GM21786 (cell line): Measurements from ENCODE around the gene ANKRD62.
A peak's percentile ranks its signal among the peaks of the same experiment; 100 is the strongest.
"Not testable (repeated sequence)": the region's sequence is repeated elsewhere in the genome, so short reads cannot be mapped to it uniquely, and the experiment has no call there.

Experiments
- ATAC-seq: cut with Tn5 transposase; IDR thresholded peaks from one replicate; pipeline ENCODE4 v1.9.1; 2021; ENCODE audit not compliant: unreplicated experiment

The ANKRD62 gene

DNA sequence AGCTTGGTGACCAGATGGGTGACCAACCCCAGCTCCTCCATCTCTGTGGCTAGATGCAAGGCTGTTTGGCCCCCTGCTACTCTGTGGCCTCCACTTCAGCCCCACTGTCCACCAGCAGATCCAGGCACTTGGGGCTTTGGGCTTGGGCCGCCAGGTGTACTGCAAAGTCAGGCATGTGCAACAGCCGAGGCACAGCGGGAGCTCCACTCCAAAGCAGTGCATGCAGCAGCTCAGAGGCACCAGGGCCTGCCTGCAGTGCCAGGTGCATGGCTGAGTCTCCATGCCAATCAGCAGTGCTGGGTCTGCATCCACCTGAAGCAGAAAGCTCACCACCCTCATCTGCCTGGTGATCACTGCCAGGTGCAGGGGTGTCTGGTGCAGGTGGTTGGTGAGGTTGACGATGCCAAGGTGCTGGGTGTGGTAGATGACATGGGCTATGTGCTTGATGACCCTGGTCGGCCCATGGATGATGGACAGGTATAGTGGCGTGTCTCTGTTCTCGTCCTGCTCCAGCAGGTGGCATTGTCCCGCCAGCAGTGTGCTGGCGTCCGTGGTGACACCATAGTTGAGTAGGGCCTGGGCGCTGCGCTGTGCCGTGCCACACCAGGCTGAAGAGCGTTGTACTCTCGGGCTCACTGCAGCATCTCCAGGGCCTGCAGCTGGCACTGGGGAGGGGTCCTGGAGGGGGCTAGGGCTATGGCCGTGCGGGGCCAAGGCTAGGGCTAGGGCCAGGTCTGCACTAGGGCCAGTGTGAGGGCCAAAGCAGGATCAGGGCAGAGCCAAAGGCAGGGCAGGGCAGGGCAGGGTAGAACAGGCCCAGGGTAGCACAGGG, 1.0 kb upstream of the ANKRD62 start:
- ATAC-seq, result no peak

DNA sequence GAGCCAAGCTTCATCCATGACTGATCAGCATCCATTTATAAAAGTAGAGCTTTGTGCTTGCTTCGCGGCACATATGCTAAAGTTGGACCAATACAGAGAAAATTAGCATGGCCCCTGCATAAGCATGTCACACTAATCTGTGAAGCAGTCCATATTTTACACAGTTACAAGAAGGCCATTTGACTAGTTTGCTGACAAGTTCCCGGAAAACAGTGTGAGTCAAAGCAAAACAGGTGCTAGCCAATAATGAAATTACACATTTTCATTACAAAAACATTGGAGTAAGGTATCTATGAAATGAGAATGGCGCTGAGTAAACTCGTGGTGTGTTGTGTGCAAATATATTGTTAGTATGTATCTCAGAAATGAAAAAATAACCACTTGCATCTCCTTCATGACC, 4.7 kb downstream of the ANKRD62 start:
- ATAC-seq, result peak; percentile 66

DNA sequence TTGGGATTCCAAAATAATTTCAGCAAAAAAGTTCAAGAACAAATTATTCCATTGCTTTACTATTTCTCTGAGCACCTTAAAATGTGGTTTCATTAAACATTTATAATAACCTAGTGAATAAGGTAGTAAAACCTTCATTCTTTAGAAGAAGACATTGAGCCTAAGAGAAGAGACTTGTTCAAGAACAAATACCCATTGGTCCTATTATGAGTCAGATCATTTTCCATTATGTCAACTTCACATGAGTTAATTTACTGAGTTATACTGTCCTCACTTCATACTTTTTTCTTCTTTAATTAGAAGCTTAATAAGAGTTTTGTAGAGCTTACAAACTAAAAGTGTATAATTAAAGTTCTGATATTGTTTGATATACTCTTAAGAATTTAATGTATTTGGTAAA, 5.5 kb downstream of the ANKRD62 start:
- no peak for ATAC-seq

DNA sequence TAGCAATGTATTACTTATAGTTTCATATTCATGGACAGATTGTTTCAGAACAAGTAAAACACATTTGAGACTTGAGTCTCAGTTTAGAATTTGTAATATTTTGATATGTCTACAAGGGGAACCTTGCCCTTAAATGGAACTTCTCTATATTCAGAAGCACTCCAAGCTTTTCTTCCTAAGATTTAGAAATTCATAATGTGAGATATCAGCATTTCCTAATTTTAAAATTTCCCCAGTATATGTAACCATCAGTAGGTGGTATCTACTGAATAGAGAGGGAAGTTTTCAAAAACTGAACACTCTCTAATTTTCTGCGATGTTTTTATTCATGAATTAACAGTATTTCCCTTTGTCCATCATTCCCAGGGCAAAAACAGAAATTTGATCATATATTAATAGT, 7.6 kb downstream of the ANKRD62 start:
- ATAC-seq, result no peak

DNA sequence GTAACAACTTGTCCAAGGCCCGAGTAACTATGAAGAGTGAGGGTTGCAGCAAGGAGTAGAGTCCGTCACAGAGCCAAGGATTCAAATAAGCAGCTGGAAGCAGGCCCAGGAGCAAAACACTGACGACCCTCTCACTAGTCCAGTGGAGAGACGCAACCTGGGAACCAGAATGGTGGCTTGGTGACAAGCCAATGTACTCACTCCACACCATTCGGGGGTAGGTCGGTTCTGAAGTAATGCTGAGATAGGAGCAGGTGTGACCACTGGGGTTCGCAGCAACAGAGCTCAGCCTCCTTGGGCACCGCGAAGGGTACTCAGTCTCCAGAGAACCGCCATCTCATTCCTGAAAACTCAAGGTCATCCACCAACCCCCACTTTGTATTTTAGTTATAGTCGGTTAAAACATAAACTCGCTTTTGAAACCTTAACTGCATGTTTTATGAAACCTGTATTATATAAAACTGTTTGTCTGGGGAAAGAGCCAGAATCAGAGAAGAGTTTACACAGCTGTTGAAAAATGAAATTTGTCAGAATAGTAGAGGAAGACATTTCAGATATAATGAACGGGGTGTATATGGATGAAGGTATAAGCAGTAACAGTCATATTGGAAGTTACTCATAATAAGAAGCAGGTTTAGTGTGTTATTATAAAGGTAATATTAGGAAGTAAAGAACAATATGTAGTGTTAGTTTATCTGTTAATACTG, 8.6 kb downstream of the ANKRD62 start:
- ATAC-seq, result no peak

DNA sequence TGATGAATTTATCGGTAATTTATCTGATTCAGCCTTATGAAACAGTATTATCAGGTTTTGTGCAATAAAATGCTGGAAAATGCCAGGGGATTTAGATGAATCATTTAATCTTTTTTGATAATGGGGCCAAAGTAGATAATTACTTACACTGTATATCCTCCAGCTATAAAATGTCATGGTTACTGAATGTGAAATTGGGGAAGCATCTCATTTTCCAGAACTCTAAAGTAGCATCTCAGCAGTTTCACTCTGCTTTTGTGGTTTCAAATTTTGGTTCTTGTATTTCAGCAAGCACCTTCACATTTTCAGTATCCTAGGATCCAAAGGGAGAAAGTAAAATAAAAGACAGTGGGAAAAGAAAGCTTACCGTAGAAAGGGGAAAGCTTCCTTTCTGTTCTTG, 12.8 kb downstream of the ANKRD62 start:
- ATAC-seq, result no peak

DNA sequence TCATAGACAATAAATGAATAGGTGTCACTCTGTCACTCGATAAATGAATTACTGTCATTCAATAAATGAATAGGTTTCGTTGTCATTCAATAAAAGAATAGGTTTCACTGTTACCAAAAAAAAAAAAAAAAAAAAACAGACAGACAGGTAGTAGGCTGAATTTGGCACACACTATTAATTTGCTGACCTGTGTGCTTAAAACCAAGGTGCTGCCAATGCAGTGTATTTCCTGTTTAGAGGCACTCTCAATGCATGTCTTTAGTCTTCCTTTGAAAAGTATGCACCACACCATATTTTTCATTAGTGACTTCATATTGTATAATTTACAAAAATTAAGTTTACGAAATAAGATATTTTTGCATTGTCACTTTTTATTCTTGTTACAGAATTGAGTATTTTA, 16.2 kb downstream of the ANKRD62 start:
- no peak for ATAC-seq

DNA sequence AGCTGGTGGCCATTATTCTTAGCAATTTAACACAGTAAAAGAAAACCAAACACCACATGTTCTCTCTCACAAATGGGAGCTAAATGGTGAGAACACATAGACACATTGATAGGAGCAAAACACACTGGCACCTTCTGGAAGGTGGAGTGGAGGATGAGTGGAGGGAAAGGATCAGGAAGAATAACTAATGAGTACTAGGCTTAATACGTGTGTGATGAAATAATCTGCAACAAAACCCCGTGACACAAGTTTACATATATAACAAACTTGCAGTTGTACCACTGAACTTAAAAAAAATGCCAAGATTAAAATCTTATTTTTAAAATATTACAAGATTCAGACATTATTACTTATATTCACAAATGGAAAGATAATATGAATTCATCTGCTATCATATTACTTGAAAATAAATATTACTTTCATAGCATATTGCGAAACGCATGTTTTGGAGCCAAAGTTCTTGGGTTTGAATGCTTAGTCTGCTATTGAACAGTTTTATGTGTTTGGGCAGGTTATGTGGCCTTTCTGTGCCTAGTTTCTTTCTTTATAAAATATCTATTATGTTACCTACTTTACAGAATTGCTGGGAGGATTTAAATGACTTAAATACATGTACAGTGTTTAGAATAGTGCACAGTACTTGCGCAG, 20.5 kb downstream of the ANKRD62 start:
- ATAC-seq, result no peak

DNA sequence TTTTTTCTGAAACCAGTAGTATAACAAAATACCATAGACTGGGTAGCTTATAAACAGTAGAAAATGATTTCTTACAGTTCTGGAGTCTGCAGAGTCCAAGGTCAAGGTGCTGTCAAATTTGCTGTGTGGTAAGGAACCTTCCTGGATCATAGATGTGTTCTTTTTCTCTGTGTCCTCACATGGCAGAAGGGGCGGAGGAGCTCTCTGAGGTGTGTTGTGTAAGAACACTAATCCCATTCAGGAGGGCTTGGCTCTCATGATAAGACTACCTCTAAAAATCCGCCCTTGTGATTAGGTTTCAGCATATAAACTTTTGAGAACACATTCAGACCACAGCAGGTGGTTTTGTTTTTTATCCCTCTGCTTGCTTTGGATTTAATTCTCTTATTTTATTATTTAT, 25.7 kb downstream of the ANKRD62 start:
- ATAC-seq, result no peak

DNA sequence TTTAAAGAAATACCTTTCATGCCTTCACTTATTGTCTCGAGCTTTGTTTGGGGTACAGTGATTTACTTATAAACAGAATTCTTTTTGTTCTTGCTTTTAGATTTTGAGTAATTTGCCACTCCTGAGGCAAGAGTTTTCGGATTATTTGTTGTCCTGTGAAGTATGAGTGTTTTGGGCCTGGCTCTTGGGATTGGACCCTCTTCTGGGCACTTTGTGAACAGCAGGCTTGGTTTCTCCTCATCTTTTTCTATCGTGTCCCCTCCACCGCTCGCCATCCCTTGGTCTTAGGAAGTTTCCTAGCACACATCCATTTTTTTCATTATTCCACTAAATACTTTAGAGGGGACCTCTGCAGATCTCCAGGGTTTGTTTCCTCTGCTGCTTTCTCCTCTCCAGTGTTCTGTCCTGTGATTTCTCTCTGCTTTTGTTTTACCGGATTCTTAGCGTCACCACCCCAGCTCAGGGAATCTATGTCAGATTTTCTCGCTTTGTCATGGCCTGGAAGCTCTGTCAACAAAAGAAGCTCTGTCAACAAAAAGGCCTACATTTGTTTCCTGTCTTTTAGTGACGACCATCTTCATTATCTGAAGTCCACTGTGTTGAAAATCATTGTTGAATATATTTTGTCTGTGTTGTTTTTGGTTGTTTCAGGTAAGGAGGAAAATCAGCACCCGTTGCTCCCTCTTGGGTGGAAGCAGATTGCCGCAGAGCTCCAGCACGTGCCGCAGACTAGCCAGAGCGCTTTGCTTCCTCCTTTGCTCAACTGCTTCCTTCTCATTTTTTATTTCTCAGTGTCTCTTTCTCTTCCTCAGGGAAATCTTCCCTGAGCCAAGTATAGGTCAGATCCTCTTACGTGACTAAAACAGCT, 27.8 kb downstream of the ANKRD62 start:
- no peak for ATAC-seq

DNA sequence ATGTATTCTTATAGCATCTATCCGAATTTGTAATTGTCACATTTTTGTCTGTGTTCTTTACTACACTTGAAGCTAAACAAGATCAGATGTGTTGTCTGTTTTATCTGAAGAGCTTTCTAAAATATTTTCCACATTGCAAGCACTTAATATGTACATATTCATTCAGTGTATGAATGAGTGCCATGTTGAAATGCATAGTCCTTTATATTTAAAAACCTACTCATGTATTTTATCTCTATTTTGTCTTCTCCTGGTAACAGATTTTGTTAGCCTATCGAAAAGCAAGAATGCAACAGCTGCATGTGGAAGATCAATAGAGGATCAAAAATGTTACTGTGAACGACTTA, 28.4 kb downstream of the ANKRD62 start:
- not testable (repeated sequence) for ATAC-seq

DNA sequence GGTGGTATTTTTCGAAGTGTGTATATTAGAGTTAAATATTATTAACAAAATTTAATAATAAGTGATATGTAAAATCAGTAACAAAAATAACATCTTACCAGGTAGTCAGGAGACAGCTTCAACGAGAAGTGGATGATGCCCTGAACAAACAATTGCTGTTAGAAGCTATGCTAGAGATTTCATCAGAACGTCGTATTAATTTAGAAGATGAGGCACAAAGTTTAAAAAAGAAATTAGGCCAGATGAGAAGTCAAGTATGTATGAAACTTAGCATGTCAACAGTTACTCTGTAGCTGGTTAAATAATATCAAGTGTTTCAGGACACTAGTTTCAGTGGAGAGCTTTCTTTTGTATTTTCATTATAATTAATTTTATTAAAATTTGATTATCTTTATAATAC, 34.0 kb downstream of the ANKRD62 start:
- not testable (repeated sequence) for ATAC-seq

DNA sequence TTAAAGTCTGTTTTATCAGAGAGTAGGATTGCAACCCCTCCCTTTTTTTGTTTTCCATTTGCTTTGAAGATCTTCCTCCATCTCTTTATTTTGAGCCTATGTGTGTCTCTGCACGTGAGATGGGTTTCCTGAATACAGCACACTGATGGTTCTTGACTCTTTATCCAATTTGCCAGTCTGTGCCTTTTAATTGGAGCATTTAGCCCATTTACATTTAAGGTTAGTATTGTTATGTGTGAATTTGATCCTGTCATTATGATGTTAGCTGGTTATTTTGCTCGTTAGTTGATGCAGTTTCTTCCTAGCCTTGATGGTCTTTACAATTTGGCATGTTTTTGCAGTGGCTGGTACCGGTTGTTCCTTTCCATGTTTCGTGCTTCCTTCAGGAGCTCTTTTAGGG, 45.2 kb downstream of the ANKRD62 start:
- ATAC-seq, result not testable (repeated sequence)

DNA sequence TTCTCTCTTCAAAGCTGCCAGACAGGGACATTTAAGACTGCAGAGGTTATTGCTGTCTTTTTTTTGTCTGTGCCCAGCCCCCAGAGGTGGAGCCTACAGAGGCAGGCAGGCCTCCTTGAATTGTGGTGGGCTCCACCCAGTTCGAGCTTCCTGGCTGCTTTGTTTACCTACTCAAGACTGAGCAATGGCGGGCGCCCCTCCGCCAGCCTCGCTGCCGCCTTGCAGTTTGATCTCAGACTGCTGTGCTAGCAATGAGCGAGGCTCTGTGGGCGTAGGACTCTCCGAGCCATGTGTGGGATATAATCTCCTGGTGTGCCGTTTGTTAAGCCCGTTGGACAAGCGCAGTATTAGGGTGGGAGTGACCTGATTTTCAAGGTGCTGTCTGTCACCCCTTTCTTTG, 47.2 kb downstream of the ANKRD62 start:
- not testable (repeated sequence) for ATAC-seq

DNA sequence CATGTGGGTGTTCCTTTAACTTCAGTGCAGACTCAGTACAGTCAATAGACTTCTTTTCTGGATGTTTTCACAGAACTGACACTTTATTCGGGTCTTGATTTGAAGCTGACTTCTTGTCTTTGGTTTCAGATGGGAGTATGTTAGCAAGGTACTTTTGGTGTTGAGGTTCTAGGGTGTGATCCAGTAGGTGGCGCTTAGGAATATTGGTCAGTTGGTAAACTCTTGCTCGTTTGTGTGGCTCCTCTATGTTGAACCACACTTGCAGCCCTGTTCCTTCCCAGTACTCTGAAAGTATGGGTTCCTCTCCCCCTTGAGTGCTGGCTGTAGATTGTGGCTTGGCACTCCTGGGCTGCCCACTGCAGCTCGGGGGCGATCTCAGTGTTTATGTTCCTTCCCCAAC, 48.1 kb downstream of the ANKRD62 start:
- ATAC-seq, result not testable (repeated sequence)

DNA sequence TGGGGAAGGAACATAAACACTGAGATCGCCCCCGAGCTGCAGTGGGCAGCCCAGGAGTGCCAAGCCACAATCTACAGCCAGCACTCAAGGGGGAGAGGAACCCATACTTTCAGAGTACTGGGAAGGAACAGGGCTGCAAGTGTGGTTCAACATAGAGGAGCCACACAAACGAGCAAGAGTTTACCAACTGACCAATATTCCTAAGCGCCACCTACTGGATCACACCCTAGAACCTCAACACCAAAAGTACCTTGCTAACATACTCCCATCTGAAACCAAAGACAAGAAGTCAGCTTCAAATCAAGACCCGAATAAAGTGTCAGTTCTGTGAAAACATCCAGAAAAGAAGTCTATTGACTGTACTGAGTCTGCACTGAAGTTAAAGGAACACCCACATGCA, 55.8 kb downstream of the ANKRD62 start:
- not testable (repeated sequence) for ATAC-seq

DNA sequence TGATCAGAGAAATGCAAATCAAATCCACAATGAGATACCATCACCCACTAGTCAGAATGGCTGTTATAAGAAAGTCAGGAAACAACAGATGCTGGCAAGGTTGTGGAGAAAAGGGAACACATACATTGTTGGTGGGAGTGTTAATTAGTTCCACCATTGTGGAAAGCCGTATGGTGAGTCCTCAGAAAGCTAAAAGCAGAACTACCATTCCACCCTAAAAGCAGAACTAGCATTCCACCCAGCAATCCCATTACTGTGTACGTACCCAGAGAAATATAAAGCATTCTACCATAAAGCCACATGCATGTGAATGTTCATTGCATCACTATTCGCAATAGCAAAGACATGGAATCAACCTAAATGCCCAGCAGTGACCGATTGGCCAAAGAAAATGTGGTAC, 60.7 kb downstream of the ANKRD62 start:
- no peak for ATAC-seq

DNA sequence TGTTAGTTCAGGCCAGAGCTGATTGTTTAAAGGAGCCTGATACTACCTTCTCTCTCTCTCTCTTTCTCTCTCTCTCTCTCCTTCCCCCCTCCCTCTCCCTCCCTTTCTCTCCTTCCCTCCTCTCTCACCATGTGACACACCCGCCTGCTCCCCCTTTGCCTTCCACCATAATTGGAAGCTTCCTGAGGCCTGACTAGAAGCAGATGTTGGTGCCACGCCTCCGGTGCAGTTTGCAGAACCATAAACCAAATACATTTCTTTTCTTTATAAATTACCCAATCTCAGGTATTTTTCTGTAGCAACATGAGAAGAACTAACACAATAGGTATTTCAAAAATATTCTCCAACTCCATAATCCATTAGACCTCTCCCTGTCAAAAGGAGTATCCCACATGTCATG, 62.4 kb downstream of the ANKRD62 start:
- ATAC-seq, result no peak

DNA sequence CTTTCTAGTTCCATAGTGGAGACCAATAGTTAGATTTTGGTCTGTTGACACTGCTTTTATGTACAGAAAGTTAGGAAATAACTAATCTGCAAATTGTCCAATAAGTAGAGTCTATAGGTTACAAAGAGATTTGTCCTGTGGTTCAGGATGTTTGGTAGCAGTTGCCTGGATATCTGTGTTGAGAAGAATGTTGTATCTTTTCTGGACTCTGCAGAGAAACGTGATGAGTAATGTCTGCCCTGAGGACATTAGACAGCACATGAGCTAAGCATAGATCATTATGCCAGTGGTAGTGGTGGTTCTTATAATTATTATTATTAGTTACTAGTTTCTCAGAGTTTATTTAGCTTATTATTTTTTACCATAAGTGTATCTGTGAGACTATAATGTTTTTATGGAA, 65.8 kb downstream of the ANKRD62 start:
- no peak for ATAC-seq

DNA sequence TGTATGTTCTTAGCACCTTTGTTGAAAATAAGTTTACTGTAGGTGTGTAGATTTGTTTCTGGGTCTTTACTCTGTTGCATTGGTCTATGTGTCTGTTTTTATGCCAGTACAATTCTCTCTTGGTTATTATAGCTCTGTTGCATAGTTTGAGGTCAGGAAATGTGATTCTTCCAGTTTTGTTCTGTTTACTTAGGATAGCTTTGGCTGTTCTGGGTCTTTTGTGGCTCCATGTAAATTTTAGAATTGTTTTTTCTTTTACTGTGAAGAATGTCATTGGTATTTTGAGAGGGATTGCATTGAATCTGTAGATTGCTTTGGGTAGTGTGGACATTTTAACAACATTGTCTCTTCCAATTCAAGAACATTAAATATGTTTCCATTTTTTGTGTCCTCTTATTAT, 69.1 kb downstream of the ANKRD62 start:
- no peak for ATAC-seq
